ENCODE measurements around the gene RSBN1L. TPM values are rescaled to one million over a fixed set of nuclear protein-coding genes. Genes with fewer than 3 reads are reported as not detected.
"Not testable (repeated sequence)": the region's sequence is repeated elsewhere in the genome, so short reads cannot be mapped to it uniquely, and the experiment has no call there.

The RSBN1L gene
- total RNA-seq, 1 donor from 2014 or later, result 38.7 TPM

DNA sequence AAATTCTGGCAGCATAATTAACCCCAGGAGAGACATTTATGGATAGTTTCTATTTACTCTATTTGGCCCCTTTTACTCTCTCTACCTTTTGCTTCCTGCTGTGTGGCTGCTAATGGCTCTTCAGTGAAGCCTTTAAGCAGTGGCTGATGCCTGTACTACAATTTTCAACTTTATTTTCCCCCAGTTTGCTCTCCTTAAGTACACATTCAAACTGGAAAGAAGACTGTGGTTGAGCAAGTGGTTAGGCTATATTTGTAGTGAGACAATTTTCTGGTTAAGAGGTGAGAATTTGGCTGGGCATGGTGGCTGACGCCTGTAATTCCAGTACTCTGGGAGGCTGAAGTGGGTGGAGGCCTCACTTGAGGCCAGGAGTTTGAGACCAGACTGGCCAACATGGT, 8.5 kb upstream of the RSBN1L start:
- no peak for DNase-seq

DNA sequence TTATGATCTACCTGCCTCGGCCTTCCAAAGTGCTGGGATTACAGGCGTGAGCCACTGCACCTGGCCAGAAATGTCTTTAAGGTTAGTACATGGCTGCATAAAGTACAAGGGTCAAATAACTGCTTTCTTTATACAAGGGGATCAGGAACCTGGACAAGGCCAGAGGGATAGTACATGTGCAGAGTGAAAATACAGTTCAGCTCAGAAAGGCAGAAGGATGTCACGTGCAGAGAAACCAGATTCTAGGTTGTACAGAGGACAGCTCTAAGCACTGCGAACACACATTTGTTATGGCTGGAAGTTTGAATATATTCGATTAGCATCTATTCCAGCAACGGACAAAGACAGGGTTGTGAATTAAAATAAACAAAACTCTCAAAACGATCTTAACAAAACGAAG, 6.0 kb upstream of the RSBN1L start:
- no peak for DNase-seq

DNA sequence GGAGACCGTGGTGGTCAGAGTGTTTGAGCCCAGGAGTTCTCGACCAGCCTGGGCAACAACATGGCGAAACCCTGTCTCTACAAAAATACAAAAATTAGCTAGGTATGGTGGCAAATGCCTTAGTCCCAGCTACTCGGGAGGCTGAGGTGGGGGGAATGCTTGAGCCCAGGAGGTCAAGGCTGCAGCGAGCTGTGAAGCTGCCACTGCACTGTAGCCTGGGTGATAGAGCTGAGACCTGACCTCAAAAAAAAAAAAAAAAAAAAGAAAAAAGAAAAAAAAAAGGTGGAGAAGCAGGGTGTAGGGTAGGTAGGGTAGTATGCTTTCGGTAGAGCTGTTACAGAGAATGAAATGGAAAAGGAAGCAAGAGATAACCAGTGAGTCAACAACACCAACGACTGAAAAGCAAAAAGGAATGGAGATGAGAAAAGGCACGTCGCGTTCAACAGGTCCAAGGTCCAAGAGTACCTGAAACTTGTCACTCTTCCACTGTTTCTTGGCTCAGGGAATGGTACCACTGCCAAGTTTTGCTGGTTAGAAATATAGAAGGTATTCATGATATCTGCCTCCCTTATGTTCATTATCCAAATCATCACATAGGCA, 4.3 kb upstream of the RSBN1L start:
- no peak for DNase-seq

- no peak for DNase-seq
Measured at GRCh38 chr7:77693830-77694583, 2.3 kb upstream of the RSBN1L start.

DNA sequence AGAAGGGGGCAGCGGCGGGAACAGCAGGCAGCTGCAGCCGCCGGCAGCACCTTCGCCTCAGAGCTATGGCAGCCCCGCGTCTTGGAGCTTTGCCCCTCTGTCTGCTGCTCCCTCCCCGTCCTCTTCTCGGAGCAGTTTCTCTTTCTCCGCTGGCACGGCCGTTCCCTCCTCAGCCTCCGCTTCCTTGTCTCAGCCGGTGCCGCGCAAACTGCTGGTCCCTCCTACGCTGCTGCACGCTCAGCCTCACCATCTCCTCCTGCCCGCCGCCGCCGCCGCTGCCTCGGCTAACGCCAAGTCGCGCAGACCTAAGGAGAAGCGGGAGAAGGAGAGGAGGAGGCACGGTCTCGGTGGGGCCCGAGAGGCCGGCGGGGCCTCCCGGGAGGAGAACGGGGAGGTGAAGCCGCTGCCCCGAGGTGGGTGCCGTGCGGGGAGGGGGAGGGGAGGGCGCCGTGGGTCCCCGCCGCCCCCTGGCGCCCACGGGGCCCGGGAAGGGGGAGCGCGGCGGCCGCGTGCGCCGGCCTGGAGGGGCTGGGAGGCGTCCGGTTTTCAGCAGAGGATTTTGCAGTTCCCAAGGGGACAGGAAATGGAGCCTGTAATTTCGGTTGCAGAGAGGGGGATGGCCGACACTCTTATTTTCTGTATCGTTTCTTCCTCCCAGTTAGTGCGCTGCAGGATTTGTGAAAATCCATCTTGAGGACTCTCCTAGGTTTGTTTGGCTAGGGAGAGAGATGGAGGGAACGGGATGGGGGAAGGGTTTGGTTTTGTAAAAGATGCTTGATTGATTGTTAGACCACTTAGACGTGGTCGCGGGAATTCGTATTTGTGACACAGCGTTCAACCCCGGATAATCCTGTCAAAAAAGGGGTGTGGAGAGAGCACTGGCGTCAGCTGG, 630 bp downstream of the RSBN1L start:
- DNase-seq, result peak; percentile 78

DNA sequence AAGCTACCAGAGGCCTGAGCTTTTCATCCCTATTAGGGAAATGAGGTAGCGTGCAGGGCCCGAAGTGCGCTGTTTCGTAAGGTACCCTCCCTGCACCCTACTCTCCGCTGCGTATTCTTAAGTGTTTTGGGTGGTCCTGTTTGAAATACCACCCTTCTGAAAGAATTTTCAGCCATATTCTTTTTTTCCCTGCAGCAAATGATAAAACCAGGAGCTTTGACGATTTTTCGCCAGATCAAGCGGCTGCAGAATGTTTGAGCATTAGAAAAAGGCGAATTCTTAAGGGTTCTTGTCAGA, 1.2 kb downstream of the RSBN1L start:
- no peak for DNase-seq

GRCh38 chr7:77698042-77698625, 1.9 kb downstream of the RSBN1L start:
- no peak for DNase-seq

DNA sequence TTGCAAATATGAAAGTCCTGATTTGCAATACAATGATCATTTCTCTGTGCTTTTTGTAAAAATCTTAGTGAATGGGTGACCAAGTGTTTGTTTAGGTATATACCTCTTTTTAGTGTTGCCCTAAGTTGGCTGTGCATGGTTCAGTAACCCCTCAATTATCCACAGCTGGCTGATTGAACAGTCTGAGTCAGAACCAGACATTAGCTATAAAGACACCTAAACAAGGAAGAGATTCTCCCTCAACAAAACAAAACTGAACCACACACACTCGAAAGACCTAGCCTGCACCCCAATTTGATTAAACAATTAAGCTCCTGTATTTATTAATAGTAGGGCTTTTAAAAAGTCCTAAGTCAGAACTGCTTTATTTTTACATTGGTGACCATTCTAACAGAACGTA, 2.8 kb downstream of the RSBN1L start:
- DNase-seq, result no peak

- no peak for DNase-seq
Measured at GRCh38 chr7:77702513-77702912, 6.3 kb downstream of the RSBN1L start.

- no peak for DNase-seq
Measured at GRCh38 chr7:77702968-77703472, 6.8 kb downstream of the RSBN1L start.

GRCh38 chr7:77703669-77704068, 7.4 kb downstream of the RSBN1L start:
- not testable (repeated sequence) for DNase-seq

GRCh38 chr7:77707504-77707992, 11.3 kb downstream of the RSBN1L start:
- DNase-seq, result no peak

DNA sequence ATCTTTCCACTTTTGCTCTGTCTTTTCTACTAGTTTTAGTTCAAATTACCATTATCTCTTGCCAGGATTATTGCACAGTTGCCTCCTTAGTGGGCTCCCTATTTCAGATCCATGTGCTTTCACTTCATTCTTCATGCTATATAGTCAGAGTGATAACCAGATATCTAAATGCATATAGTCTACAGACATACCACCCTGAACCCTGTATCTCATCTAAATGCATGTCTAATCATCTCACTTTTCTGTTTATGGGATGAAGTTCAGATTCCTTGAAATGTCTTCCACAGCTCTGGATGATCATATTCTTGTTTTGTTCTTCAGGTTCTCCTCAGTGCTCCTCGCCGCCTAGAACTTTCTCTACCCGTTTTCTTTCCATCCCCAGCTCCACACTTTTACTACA, 13.8 kb downstream of the RSBN1L start:
- no peak for DNase-seq

DNA sequence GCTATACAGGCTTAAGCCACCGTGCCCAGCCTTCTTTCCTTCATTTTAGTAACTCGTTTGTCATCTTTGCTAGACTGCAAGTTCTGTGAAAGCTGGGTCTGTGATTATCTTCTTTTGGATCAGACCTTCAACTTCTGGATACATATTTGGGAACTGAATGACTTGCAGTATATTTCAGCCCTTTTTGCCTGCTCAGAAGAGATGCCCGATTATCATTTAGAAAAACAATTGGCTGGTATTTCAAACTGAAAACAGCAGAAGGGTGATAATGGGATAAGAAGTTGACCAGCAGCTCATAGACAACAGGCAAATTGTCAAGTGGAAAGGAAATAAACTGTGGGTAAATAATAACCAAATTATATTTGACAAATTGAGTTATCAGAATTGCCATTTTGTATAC, 14.6 kb downstream of the RSBN1L start:
- no peak for DNase-seq

GRCh38 chr7:77714195-77714594, 17.9 kb downstream of the RSBN1L start:
- no peak for DNase-seq

- not testable (repeated sequence) for DNase-seq
Measured at GRCh38 chr7:77714931-77715330, 18.7 kb downstream of the RSBN1L start.

GRCh38 chr7:77716804-77717203, 20.5 kb downstream of the RSBN1L start:
- DNase-seq, result no peak

GRCh38 chr7:77717566-77717965, 21.3 kb downstream of the RSBN1L start:
- not testable (repeated sequence) for DNase-seq

- no peak for DNase-seq
Measured at GRCh38 chr7:77727527-77727926, 31.3 kb downstream of the RSBN1L start.

GRCh38 chr7:77727936-77728701, 31.9 kb downstream of the RSBN1L start:
- DNase-seq, result peak; percentile 63

DNA sequence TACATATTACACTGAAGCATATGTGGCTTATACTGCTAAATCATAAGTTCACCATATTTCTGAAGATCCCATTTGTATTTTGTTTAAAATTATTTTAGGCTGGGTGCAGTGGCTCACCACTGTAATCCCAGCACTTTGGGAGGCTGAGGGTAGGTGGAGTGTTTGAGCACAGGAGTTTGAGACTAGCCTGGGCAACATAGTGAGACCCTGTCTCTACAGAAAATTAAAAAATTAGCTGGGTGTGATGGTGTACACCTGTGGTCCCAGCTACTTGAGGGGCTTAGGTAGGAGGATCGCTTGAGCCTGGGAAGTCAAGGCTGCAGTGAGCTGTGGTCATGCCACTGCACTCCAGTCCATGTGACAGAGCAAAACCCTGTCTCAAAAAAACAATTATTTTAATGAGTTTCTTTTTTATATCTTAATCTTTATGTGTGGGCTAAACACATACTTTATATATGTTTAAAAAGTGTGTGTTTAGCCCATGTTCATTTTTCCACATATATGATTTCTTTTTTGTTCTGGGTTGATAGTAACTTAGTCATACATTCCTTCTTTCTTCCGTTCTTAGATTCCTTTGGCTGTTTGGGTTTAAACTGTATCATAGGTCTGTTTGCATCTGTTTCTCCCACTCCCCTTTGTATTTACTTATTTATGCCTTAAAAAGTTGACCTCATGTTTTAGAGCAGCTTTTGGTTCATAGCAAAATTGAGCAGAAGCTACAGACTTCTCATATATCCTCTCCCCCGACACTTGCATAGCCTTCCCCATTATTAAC, 33.5 kb downstream of the RSBN1L start:
- no peak for DNase-seq
